Retinal pigment epithelial cell (primary cell): Measurements from ENCODE around the gene C1QTNF7.

ENCODE experiments used
- DNase-seq: peaks from one replicate; pipeline ENCODE4 v3.0.0-alpha.2; 2010; ENCODE audit warnings: low read depth
- H3K4me3 ChIP-seq: 2 replicates; pipeline ENCODE4 v1.5.1; 2011; ENCODE audit warnings: mild to moderate bottlenecking, low read length, control low read depth, moderate library complexity
- TF ChIP-seq, protein P1 (sequence below): conservative IDR thresholded peaks from 2 replicates; pipeline ENCODE4 v1.5.1; 2011; ENCODE audit warnings: low read depth, low read length, control low read depth, inconsistent platforms

The C1QTNF7 gene

DNA sequence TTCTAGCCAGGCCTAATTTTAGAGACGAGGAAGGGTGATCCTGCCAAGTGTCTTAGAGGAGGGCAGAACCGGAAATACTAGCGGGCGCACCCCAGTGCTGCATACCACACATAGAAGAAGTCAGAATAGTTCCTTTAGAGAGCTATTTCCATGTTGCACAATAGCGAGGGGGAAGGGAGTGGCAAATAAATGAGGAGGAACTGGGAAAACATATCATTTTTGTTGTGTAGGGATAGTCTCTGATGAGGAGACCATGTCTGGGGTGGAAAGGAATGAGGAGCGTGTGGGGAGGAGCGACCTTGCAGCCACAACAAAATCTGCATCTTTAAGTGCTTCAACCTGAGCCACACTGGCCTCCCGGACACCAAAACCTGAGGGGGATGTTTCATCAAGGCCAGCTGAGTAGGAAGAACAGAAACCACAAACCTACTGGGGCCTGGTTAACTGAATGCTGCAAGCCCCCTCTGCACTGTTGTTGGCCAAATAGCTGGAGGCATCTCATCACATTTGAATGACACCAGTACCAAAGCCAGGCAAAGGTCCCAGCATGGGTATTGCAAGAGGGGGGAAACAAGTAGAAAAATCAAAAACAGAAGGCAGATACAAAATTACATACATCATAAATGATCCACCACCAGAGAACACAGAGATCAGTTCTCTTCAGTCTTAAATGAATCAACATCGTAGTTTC, 26.7 kb upstream of the C1QTNF7 start:
- DNase-seq: no peak
- H3K4me3 ChIP-seq: no peak overlapping the region
- TF ChIP-seq, protein P1, sequence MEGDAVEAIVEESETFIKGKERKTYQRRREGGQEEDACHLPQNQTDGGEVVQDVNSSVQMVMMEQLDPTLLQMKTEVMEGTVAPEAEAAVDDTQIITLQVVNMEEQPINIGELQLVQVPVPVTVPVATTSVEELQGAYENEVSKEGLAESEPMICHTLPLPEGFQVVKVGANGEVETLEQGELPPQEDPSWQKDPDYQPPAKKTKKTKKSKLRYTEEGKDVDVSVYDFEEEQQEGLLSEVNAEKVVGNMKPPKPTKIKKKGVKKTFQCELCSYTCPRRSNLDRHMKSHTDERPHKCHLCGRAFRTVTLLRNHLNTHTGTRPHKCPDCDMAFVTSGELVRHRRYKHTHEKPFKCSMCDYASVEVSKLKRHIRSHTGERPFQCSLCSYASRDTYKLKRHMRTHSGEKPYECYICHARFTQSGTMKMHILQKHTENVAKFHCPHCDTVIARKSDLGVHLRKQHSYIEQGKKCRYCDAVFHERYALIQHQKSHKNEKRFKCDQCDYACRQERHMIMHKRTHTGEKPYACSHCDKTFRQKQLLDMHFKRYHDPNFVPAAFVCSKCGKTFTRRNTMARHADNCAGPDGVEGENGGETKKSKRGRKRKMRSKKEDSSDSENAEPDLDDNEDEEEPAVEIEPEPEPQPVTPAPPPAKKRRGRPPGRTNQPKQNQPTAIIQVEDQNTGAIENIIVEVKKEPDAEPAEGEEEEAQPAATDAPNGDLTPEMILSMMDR: no peak

DNA sequence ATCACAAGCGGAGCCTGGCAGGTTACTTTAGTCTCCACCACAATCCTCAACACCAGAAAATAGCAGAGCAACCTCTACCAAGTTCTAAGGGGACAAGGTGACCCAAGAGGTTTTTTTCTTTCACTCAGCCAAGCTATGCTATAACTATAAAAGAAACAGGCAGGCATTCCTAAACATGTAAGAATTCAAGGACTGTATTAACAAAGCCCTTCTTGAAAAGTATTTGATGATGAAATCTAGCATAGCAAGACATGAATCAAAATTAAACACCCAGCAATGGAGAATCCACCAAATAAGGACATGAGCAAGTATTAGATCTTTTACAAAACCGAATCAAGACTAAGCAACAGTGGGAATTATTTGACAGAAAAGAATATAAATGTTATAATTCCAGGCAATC, 25.7 kb upstream of the C1QTNF7 start:
- TF ChIP-seq, protein P1: no peak
- DNase-seq: no peak
- H3K4me3 ChIP-seq: no peak overlapping the region

DNA sequence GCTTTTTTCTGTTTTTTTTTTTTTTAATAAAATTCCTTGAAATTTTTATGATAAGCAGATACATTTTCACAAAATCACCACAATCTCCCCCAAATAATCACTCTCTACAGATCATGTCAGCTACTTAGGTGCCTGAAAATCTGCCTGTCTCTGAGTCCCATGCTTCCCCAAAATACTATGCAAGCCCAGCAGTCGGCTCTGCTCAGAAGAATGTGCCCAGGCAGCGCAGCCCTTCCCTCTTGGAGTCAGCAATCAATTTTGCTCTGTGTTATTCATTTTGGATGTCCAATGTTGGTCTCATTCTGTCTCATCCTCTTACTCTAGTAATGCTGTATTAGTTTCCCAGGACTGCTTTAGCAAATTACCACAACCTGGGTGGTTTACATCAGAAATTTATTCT, 24.9 kb upstream of the C1QTNF7 start:
- TF ChIP-seq, protein P1: no peak
- H3K4me3 ChIP-seq: no peak overlapping the region
- DNase-seq: no peak

DNA sequence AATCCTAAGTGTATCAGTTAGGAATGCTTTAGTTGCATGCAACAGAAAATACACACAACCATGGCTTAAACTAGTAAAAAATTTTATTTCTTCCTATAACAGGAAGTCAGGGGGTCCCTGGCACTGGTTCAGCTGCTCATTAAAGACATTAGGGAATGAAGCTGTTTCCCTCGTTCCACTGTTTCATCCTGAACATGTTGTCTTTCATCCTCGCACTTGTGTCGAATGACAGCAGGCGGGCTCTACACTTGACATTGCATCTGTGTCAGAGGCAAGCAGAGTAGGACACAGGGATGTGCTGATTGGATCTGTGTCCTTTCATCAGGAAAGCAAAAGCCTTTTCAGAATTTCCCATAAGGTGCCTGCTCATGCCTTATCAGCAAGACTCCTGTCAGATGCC, 22.8 kb upstream of the C1QTNF7 start:
- TF ChIP-seq, protein P1: no peak
- H3K4me3 ChIP-seq: no peak overlapping the region
- DNase-seq: no peak

DNA sequence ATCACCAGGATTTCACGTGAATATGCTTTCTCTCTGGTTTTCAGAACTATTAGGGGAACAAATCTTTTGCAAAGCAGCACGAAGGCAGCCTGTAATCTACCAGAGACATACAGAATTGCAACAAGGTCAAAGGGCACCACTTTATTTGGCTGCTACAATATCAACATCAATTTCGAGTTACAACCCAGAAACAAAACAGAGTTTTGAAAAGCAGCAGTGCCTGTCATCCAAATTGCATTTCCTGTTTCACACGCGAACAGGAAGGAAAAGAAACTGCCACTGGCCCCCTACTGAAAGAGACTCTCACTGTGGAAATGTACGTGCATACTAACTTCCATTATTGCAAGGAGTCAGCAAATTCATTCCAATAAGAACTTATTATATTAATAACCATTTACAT, 17.1 kb upstream of the C1QTNF7 start:
- TF ChIP-seq, protein P1: no peak
- DNase-seq: no peak

DNA sequence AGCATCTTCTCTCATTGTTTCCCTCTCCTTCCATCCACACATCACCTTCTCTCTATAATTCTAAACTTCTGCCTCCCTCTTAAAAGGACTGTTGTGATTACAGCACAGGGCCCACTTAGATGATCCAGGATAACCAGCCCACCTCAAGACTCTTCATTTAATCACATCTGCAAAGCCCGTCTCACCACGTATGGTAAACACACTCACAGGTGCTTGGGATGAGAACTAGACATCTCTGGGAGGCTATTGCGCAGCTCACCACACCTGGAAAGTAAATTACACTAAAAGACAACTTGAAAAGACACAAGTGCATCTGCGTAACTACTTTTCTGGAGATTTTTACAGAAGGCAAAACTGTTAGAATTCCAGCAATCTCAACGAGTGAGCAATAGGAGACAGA, 15.4 kb upstream of the C1QTNF7 start:
- DNase-seq: no peak
- TF ChIP-seq, protein P1: no peak

More for the DNA sequence above, 17.1 kb upstream of the C1QTNF7 start:
- H3K4me3 ChIP-seq: no peak overlapping the region

DNA sequence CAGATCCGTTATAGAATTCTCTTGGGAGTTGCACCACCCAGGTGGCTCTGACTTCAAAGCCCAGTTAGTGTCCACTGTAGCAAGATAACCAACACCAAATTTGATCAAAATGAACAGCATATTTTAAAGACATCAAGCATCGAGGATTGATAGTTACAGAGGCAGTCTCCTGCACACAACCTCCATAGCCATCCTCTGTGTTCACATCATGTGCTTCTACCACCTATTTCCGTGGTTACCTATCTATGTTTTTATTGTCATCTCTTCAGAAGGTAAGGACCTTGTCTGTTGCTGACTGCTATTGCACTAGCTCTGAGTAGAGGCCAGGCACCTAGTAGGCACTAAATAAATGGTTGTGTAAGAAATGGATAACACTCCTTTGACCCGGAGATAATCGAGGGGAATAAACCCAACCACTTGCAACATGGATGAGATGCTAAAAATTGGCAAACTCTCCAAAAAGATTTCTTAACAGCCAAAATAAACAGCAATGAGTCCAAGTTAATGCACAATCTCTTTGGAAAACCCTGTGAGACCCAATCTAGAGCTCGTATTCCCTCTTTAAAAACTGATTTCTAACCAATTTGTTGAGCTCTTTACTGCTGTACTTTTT, 14.7 kb upstream of the C1QTNF7 start:
- H3K4me3 ChIP-seq: no peak overlapping the region
- TF ChIP-seq, protein P1: no peak
- DNase-seq: no peak

More for the DNA sequence above, 15.4 kb upstream of the C1QTNF7 start:
- H3K4me3 ChIP-seq: no peak overlapping the region
